ENCODE measurements around the gene SLC16A5. TPM values are rescaled to one million over a fixed set of nuclear protein-coding genes. Genes with fewer than 3 reads are reported as not detected.

The SLC16A5 gene
- total and polyA plus RNA-seq, 2 experiments from 2014 or later, result 4.8 to 10.6 TPM

DNA sequence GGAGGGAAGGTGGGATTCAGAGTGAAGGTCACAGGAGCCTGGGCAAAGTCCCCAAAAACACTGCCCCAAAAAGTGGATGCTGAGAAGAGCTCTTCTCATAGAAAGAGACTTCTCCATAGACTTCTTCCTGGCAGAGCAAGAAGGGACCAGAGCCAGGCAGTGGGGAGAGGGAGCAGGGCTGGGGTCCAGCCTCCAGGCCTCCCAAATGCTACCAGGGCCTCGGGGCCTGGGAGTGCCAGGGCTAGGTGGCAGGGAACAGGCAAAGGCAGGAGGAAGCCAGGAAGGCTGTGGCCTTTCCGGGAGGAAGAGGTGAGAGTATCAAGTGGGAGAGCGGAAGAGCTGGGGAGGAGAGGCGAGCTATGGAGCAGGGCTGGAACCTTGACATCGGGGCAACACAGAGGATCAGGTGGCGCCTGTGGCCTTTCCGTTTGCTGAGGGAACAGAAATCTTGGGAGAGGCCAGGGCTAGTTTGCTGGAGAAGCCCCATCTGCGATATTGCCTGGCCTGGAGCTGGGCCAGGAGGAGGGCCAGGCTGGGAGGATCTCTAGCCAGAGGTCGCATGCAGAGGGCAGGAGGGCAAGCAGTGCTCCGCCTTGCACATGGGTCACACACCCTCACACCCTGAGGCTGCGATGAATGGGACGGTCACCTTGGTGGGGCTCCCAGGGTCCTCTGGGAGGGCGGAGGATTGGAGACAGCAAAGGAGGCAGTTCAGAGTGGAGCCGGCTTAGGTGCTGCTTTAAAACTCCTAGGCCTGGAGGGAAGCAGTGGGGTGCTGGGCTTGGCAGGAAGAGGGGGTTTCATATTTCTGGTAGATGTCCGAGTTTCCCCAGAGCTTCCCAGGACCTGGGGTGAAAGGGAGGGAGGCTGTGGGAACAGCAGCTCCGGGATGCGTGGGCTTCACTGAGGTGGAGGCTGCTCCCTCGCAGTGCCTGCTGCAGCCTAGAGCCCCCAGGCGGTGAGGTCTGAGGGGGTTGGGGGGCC lies 3.4 kb downstream of the SLC16A5 start:
- no peaks in the 10 kb centered on the region for H4K20me1 ChIP-seq (ENCODE audit: insufficient read depth)
- H3K36me3 ChIP-seq (ENCODE audit: low read depth), result no peaks in the 10 kb centered on the region
- no peak overlapping the region for H3K27ac ChIP-seq
- H3K4me2 ChIP-seq (ENCODE audit: unreplicated experiment), result no peak overlapping the region
- H3F3A ChIP-seq (ENCODE audit: insufficient read depth), result no peaks in the 10 kb centered on the region
- no peak for DNase-seq
- H3K27me3 ChIP-seq (replicated peaks; ENCODE audit: insufficient read depth), result no peaks in the 10 kb centered on the region
- TF ChIP-seq EZH2phosphoT487 (IDR thresholded peaks at IDR 0.05; ENCODE audit: insufficient read depth, low read depth), result no peak
- TF ChIP-seq EZH2 (IDR thresholded peaks at IDR 0.05; ENCODE audit: insufficient read depth, poor library complexity, severe bottlenecking), result no peak
- H3K9me3 ChIP-seq (ENCODE audit: low read depth), result no peaks in the 10 kb centered on the region
- WGBS, 2 experiments (ENCODE audit: low coverage in 1 of 2, low lambda C conversion rate in 2 of 2, missing lambda C conversion rate in 2 of 2), result 75 to 78% methylated on average over 19 of the region's 19 CpGs
- H3K4me3 ChIP-seq, result no peak overlapping the region
- peaks cover 8% of the 10 kb centered on the region for H3K4me1 ChIP-seq (ENCODE audit: insufficient read depth)
- H2AFZ ChIP-seq, result no peak overlapping the region
- no peak overlapping the region for H3K9ac ChIP-seq
- in situ Hi-C loops (cut with MboI), result no loop called here
- H3K79me2 ChIP-seq (ENCODE audit: insufficient read depth), result no peaks in the 10 kb centered on the region
- no peaks in the 10 kb centered on the region for H3K9me2 ChIP-seq (ENCODE audit: insufficient read depth)

DNA sequence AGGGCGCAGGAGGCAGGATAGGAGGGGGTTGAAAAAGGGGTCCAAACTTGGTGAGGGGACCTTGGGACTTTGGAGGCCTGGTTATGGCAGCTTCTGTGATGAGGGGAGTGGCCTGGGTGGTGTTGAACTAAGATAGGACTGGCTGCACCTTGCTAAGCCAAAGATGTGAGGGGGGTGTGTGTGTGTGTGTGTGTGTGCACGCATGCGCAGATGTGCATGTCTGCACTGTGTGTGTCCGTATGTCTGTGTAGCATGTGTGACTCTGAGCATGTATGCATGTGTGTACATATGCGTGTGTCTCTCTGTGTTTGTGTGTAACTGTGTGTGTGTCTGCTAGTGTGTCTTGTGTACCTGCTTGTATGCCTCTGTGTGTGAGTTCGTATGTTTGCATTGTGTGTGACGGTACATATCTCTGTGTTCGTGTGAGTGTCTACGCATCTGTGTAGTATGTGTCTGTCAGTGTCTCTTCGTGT lies 4.1 kb downstream of the SLC16A5 start:
- Histone ChIP-seq H3K4me3 (no peak overlapping the region), H2AFZ (no peak overlapping the region)
- in situ Hi-C loops (cut with MboI), result no loop called here

DNA sequence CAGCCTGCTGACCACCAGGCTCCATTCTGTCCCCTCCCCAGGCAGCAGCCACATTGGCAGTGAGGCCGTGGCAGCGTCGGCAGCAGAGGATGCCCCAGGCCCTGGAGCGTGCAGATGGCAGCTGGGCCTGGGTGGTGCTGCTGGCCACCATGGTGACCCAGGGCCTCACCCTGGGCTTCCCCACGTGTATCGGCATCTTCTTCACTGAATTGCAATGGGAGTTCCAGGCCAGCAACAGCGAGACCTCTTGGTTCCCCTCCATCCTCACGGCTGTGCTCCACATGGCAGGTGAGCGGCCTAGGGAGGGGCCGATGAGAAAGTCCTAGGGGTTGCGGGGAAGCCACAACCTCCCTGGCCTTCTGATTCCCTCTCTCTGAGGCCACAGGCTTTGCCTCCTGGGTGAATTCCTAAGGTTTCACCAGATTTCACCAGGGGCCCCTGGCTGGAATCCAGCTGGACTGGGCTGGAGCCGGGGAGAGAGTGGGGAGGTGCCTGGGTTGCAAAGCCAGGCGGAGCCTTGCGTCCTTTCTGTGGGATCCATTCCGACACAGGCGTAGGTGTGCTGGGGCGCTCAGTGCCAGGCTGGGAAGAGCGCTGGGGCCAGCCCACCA lies 5.9 kb downstream of the SLC16A5 start:
- Histone ChIP-seq H3K79me2 (ENCODE audit: insufficient read depth) (no peaks in the 10 kb centered on the region), H3K9ac (no peak overlapping the region), H3K4me1 (ENCODE audit: insufficient read depth) (peaks cover 8% of the 10 kb centered on the region), H3K27me3 (replicated peaks; ENCODE audit: insufficient read depth) (no peaks in the 10 kb centered on the region), H3K27ac (no peak overlapping the region), H3K4me3 (no peak overlapping the region), H3K9me2 (ENCODE audit: insufficient read depth) (no peaks in the 10 kb centered on the region), H3K9me3 (ENCODE audit: low read depth) (no peaks in the 10 kb centered on the region), H3F3A (ENCODE audit: insufficient read depth) (no peaks in the 10 kb centered on the region), H2AFZ (no peak overlapping the region), H3K36me3 (ENCODE audit: low read depth) (no peaks in the 10 kb centered on the region), H3K4me2 (ENCODE audit: unreplicated experiment) (no peak overlapping the region), H4K20me1 (ENCODE audit: insufficient read depth) (no peaks in the 10 kb centered on the region)
- in situ Hi-C loops (cut with MboI), result no loop called here
- no peak for DNase-seq
- 83 to 88% methylated on average over 18 of the region's 18 CpGs for WGBS, 2 experiments (ENCODE audit: low coverage in 1 of 2, low lambda C conversion rate in 2 of 2, missing lambda C conversion rate in 2 of 2)
- TF ChIP-seq EZH2phosphoT487 (IDR thresholded peaks at IDR 0.05; ENCODE audit: insufficient read depth, low read depth), result no peak
- no peak for TF ChIP-seq EZH2 (IDR thresholded peaks at IDR 0.05; ENCODE audit: insufficient read depth, poor library complexity, severe bottlenecking)

More for the DNA sequence above, 4.1 kb downstream of the SLC16A5 start:
- TF ChIP-seq EZH2 (IDR thresholded peaks at IDR 0.05; ENCODE audit: insufficient read depth, poor library complexity, severe bottlenecking), result no peak
- no peak for TF ChIP-seq EZH2phosphoT487 (IDR thresholded peaks at IDR 0.05; ENCODE audit: insufficient read depth, low read depth)
- H3K9ac ChIP-seq, result no peak overlapping the region
- no peaks in the 10 kb centered on the region for H3K36me3 ChIP-seq (ENCODE audit: low read depth)
- H3K9me2 ChIP-seq (ENCODE audit: insufficient read depth), result no peaks in the 10 kb centered on the region
- H3K9me3 ChIP-seq (ENCODE audit: low read depth), result no peaks in the 10 kb centered on the region
- no peaks in the 10 kb centered on the region for H3K79me2 ChIP-seq (ENCODE audit: insufficient read depth)
- H4K20me1 ChIP-seq (ENCODE audit: insufficient read depth), result no peaks in the 10 kb centered on the region
- no peak for DNase-seq
- H3K27me3 ChIP-seq (replicated peaks; ENCODE audit: insufficient read depth), result no peaks in the 10 kb centered on the region
- H3K4me2 ChIP-seq (ENCODE audit: unreplicated experiment), result no peak overlapping the region
- H3K27ac ChIP-seq, result no peak overlapping the region
- WGBS, 2 experiments (ENCODE audit: low coverage in 1 of 2, low lambda C conversion rate in 2 of 2, missing lambda C conversion rate in 2 of 2), result 87 to 89% methylated on average over 10 of the region's 10 CpGs
- H3K4me1 ChIP-seq (ENCODE audit: insufficient read depth), result peaks cover 10% of the 10 kb centered on the region
- no peaks in the 10 kb centered on the region for H3F3A ChIP-seq (ENCODE audit: insufficient read depth)

GRCh38 chr17:75094871-75095399 lies 7.2 kb downstream of the SLC16A5 start:
- DNase-seq, result no peak
- H3K4me2 ChIP-seq (ENCODE audit: unreplicated experiment), result no peak overlapping the region
- H2AFZ ChIP-seq, result no peak overlapping the region
- H3K4me3 ChIP-seq, result no peak overlapping the region
- TF ChIP-seq EZH2phosphoT487 (IDR thresholded peaks at IDR 0.05; ENCODE audit: insufficient read depth, low read depth) (no peak), EZH2 (IDR thresholded peaks at IDR 0.05; ENCODE audit: insufficient read depth, poor library complexity, severe bottlenecking) (no peak)
- no peaks in the 10 kb centered on the region for H3K9me2 ChIP-seq (ENCODE audit: insufficient read depth)
- no peaks in the 10 kb centered on the region for H4K20me1 ChIP-seq (ENCODE audit: insufficient read depth)
- H3K4me1 ChIP-seq (ENCODE audit: insufficient read depth), result peaks cover 8% of the 10 kb centered on the region
- no peaks in the 10 kb centered on the region for H3F3A ChIP-seq (ENCODE audit: insufficient read depth)
- no peak overlapping the region for H3K27ac ChIP-seq
- in situ Hi-C loops (cut with MboI), result no loop called here
- 74 to 75% methylated on average over 16 of the region's 16 CpGs for WGBS, 2 experiments (ENCODE audit: low coverage in 1 of 2, low lambda C conversion rate in 2 of 2, missing lambda C conversion rate in 2 of 2)
- H3K36me3 ChIP-seq (ENCODE audit: low read depth), result no peaks in the 10 kb centered on the region
- H3K27me3 ChIP-seq (replicated peaks; ENCODE audit: insufficient read depth), result no peaks in the 10 kb centered on the region
- H3K9me3 ChIP-seq (ENCODE audit: low read depth), result no peaks in the 10 kb centered on the region
- no peaks in the 10 kb centered on the region for H3K79me2 ChIP-seq (ENCODE audit: insufficient read depth)
- H3K9ac ChIP-seq, result no peak overlapping the region
